Glutamatergic neuron (in vitro differentiated cells): Measurements from ENCODE around the gene LPAR2. TPM values are rescaled to one million over a fixed set of nuclear protein-coding genes. Genes with fewer than 3 reads are reported as not detected.

Source experiments
- DNase-seq: peaks from one replicate; pipeline ENCODE4 v3.0.0; 2022
- H3K27ac Mint-ChIP-seq: one replicate; pipeline ENCODE4 v1.8.0; 2020; ENCODE audit warnings: mild to moderate bottlenecking, mixed read lengths, inconsistent platforms; ENCODE audit not compliant: unreplicated experiment
- H3K27me3 Mint-ChIP-seq: one replicate; pipeline ENCODE4 v1.8.0; 2020; ENCODE audit warnings: mild to moderate bottlenecking, moderate library complexity, mixed read lengths, inconsistent platforms; ENCODE audit not compliant: unreplicated experiment
- H3K36me3 Mint-ChIP-seq: one replicate; pipeline ENCODE4 v1.8.0; 2020; ENCODE audit warnings: mild to moderate bottlenecking, mixed read lengths, inconsistent platforms; ENCODE audit not compliant: unreplicated experiment
- H3K4me1 Mint-ChIP-seq: one replicate; pipeline ENCODE4 v1.8.0; 2020; ENCODE audit warnings: mild to moderate bottlenecking, low read depth, mixed read lengths, inconsistent platforms; ENCODE audit not compliant: unreplicated experiment
- H3K4me3 Mint-ChIP-seq: one replicate; pipeline ENCODE4 v1.8.0; 2020; ENCODE audit warnings: mild to moderate bottlenecking, mixed read lengths, inconsistent platforms; ENCODE audit not compliant: unreplicated experiment
- H3K9me3 Mint-ChIP-seq: one replicate; pipeline ENCODE4 v1.8.0; 2020; ENCODE audit warnings: mild to moderate bottlenecking, moderate library complexity, mixed read lengths, inconsistent platforms; ENCODE audit not compliant: unreplicated experiment
- CTCF ChIP-seq: fragments of 200-600 bp; sonication (generic); IDR thresholded peaks from one replicate; pipeline ENCODE4 v1.5.0; 2021; ENCODE audit not compliant: partially characterized antibody, unreplicated experiment
- total RNA-seq: library from RNA; stranded (reverse); fragmentation: NEBNext Ultra II Directional; extraction: Animal tissue kit (Norgen Biotek cat#: 25700); gene quantifications from one replicate; pipeline ENCODE4 v1.2.1, GENCODE V29; 2021; ENCODE audit not compliant: unreplicated experiment

Gene LPAR2
- total RNA-seq, 1 donor from 2014 or later: 364 TPM

- Mint-ChIP-seq H3K27me3 (peaks cover 12% of the 10 kb centered on the region), H3K36me3 (no peaks in the 10 kb centered on the region), H3K4me1 (peaks cover 7% of the 10 kb centered on the region), H3K27ac (peak overlapping the region; percentile 38), H3K9me3 (peaks cover 7% of the 10 kb centered on the region), H3K4me3 (no peak overlapping the region)
- no peak for TF ChIP-seq CTCF
- DNase-seq: no peak
These were observed 28.7 kb upstream of the LPAR2 start for GRCh38 chr19:19656451-19657396.

GRCh38 chr19:19655641-19656343 is 27.8 kb upstream of the LPAR2 start:
- H3K27me3 Mint-ChIP-seq: peaks cover 6% of the 10 kb centered on the region
- no peak for DNase-seq
- H3K27ac Mint-ChIP-seq: no peak overlapping the region
- no peaks in the 10 kb centered on the region for H3K36me3 Mint-ChIP-seq
- no peak for TF ChIP-seq CTCF
- H3K4me3 Mint-ChIP-seq: no peak overlapping the region
- H3K4me1 Mint-ChIP-seq: no peaks in the 10 kb centered on the region
- peaks cover 7% of the 10 kb centered on the region for H3K9me3 Mint-ChIP-seq

GRCh38 chr19:19655051-19655594 is 27.1 kb upstream of the LPAR2 start:
- peaks cover 7% of the 10 kb centered on the region for H3K9me3 Mint-ChIP-seq
- no peak for DNase-seq
- TF ChIP-seq CTCF: no peak
- no peaks in the 10 kb centered on the region for H3K4me1 Mint-ChIP-seq
- H3K27ac Mint-ChIP-seq: no peak overlapping the region
- H3K36me3 Mint-ChIP-seq: no peaks in the 10 kb centered on the region
- H3K4me3 Mint-ChIP-seq: no peak overlapping the region
- H3K27me3 Mint-ChIP-seq: peaks cover 6% of the 10 kb centered on the region

DNA sequence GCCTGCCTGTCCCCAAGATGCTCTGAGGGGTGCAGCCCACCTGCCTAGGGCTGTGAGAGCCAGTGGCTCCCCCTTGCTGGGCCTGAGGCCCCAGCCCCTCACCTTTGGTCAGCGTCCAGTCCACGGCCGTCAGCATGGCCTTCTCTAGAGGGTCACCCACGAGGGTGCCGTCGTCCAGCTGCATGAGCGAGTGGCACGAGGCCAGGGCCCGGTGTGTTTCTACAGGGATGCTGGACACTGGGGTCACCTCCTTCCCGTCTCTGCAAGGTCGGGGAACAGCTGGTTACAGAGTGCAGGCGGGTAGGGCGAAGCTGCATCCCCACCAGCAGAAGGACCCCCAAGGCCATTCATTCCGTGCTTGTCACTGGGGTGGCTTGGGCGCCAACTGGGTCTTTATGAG is 26.4 kb upstream of the LPAR2 start:
- DNase-seq: no peak
- Mint-ChIP-seq H3K4me3 (no peak overlapping the region), H3K36me3 (no peaks in the 10 kb centered on the region), H3K27ac (no peak overlapping the region), H3K4me1 (no peaks in the 10 kb centered on the region), H3K27me3 (peaks cover 6% of the 10 kb centered on the region), H3K9me3 (peaks cover 7% of the 10 kb centered on the region)
- no peak for TF ChIP-seq CTCF
